Tibial nerve (tissue), 3 donors: ENCODE results near the gene ATXN7L1.

Source experiments
- CTCF ChIP-seq, 5 experiments: fragments of 200-600 bp in 3 of 5; fragments of 450-650 bp in 2 of 5; sonication (generic) in 3 of 5; IDR thresholded peaks; one replicate each; pipeline ENCODE4 v1.5.1; 2016 to 2019; ENCODE audit warnings: antibody characterized with exemption in 5 of 5, mild to moderate bottlenecking in 3 of 5, moderate library complexity in 2 of 5
- POLR2A ChIP-seq, 2 donors: fragments of 450-650 bp; IDR thresholded peaks; one replicate each; pipeline ENCODE4 v1.6.1; 2017; ENCODE audit warnings: antibody characterized with exemption in 2 of 2, mild to moderate bottlenecking in 2 of 2, moderate library complexity in 2 of 2

DNA sequence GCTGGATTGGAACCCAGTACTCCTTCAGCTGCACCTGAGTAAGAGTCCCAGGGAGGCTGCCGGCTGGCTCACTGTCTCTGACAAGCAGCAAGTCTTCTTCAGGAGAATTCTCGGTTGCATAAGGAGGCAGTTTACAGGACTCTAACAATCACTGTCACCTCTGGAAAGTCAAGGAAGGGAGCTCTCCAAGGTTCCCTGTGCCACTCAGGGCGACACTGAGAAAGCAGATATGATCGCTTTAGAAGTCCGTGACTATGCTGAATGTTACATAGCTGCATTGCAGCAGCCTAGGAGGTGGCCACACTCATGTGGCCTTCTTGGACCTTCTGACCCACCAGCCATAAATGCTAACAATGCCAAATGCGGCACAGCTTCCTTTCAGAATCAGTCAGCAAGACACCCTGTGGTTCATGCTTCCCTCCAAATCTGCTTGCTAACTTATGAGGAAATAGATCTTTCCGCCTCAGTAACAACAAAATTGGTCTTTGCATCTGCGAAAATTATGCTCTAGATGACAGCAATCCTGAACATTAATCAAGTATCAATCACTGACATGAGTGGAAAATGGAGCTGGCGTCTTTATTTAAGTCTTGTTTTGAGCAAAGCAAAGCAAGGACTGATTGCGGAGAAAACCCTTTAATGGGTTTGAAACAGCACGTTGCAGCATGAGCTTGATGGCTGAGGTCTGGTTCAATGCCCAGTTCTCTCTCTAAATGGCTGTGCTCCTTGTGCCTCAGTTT is 132.9 kb downstream of the ATXN7L1 start:
- TF ChIP-seq CTCF (IDR thresholded peaks at IDR 0.05) = no peak
- TF ChIP-seq POLR2A (IDR thresholded peaks at IDR 0.05) = no peak
